K562 (cell line): ENCODE data around the gene RTL10. TPM values are rescaled to one million over a fixed set of nuclear protein-coding genes. Genes with fewer than 3 reads are reported as not detected.

Experiments
- ATAC-seq: fragments of 200-7000 bp; cut with Tn5 transposase; 3 replicates; pipeline ENCODE4 v1.9.1; 2020; ENCODE audit warnings: moderate library complexity
- BruUV-seq: library from RNA; stranded (reverse); fragments of 400-500 nt; replicated peaks from 2 replicates; lab custom pipeline; 2021; lab: Mats Ljungman, UMichigan
- CTCF ChIA-PET: fragments of 300-600 bp; formaldehyde crosslinking; extraction: SDS; loops from one replicate; lab custom pipeline; 2021; ENCODE audit warnings: low intra/inter-chr PET ratio; lab: Yijun Ruan, JAX
- POLR2A ChIA-PET: fragments of 300-600, 350-650 bp; sonication (Branson Sonifier 250); formaldehyde crosslinking; extraction: SDS; loops from one replicate; lab custom pipeline; 2021; ENCODE audit warnings: antibody characterized with exemption, inconsistent platforms; lab: Yijun Ruan, JAX
- DNase-seq, 4 experiments: peaks; one replicate each; pipeline versions ENCODE4 v3.0.0 to v3.0.0-alpha.2; 2011 to 2018; ENCODE audit warnings: low spot score in 3 of 4, mixed read lengths in 3 of 4; ENCODE audit errors: extremely low read depth in 1 of 4
- FAIRE-seq: peaks from 2 replicates; lab custom pipeline; 2011; peaks lifted over from hg19 to GRCh38; lab: Jason Lieb, UNC
- H2AFZ ChIP-seq: 2 replicates; pipeline ENCODE4 v1.6.0; 2011; ENCODE audit warnings: low read depth, low read length, control low read depth, inconsistent platforms
- H3K27ac ChIP-seq: fragments of 200-600 bp; 3 replicates; pipeline ENCODE4 v1.8.0; 2011; ENCODE audit warnings: low read depth, mild to moderate bottlenecking, control low read depth, inconsistent platforms, low read length, moderate library complexity, mixed read lengths; ENCODE audit errors: extremely low read depth
- H3K27me3 ChIP-seq, 2 experiments: fragments of 300-600 bp in 1 of 2; 2 replicates in 1 of 2; 3 replicates in 1 of 2; pipeline versions ENCODE4 v1.6.0 to v1.8.0; 2011; ENCODE audit warnings: inconsistent platforms in 2 of 2, low read length in 2 of 2, mild to moderate bottlenecking in 1 of 2, mixed read lengths in 1 of 2, moderate library complexity in 1 of 2; ENCODE audit not compliant: control insufficient read depth in 2 of 2, insufficient read depth in 2 of 2
- H3K36me3 ChIP-seq: fragments of 300-600 bp; 3 replicates; pipeline ENCODE4 v1.8.0; 2011; ENCODE audit warnings: mild to moderate bottlenecking, low read length, inconsistent platforms; ENCODE audit not compliant: control insufficient read depth, insufficient read depth
- H3K4me1 ChIP-seq, 2 experiments: fragments of 200-600 bp in 1 of 2; replicated peaks in 1 of 2; 2 replicates in 1 of 2; 3 replicates in 1 of 2; pipeline versions ENCODE4 v1.5.1 to v1.8.0; 2011; ENCODE audit warnings: inconsistent platforms in 2 of 2, low read length in 2 of 2, mild to moderate bottlenecking in 1 of 2, mixed read lengths in 1 of 2, moderate library complexity in 1 of 2; ENCODE audit not compliant: control insufficient read depth in 2 of 2, insufficient read depth in 2 of 2
- H3K4me2 ChIP-seq: 2 replicates; pipeline ENCODE4 v1.6.1; 2011; ENCODE audit warnings: low read length, control low read depth, inconsistent platforms, mixed read lengths; ENCODE audit not compliant: insufficient read depth
- H3K4me3 ChIP-seq: fragments of 200-600 bp; sonication (generic), shearing (Covaris generic); 2 replicates; pipeline ENCODE4 v1.5.1; 2016; ENCODE audit warnings: control low read depth, inconsistent platforms
- H3K79me2 ChIP-seq: fragments of 200-600 bp; 3 replicates; pipeline ENCODE4 v1.8.0; 2011; ENCODE audit warnings: low read length, inconsistent platforms; ENCODE audit not compliant: control insufficient read depth, insufficient read depth
- H3K9ac ChIP-seq, 2 experiments: 2 replicates each; pipeline versions ENCODE4 v1.6.0 to v1.6.1; 2011; ENCODE audit warnings: low read depth in 2 of 2, low read length in 2 of 2, control low read depth in 1 of 2, inconsistent platforms in 1 of 2, mild to moderate bottlenecking in 1 of 2, mixed read lengths in 1 of 2; ENCODE audit not compliant: insufficient read depth in 1 of 2
- H3K9me1 ChIP-seq: one replicate; pipeline ENCODE4 v1.6.0; 2011; ENCODE audit warnings: inconsistent platforms, mild to moderate bottlenecking, low read length, moderate library complexity; ENCODE audit not compliant: control insufficient read depth, insufficient read depth
- H3K9me3 ChIP-seq: replicated peaks from 2 replicates; pipeline ENCODE4 v1.5.1; 2011; ENCODE audit warnings: low read depth, low read length, inconsistent platforms; ENCODE audit not compliant: control insufficient read depth, insufficient read depth
- H4K20me1 ChIP-seq: replicated peaks from 2 replicates; pipeline ENCODE4 v1.6.1; 2011; ENCODE audit warnings: low read length, inconsistent platforms, mixed read lengths; ENCODE audit not compliant: control insufficient read depth, insufficient read depth
- HNRNPL ChIP-seq: fragments of 200-400 bp; formaldehyde crosslinking; IDR thresholded peaks from 2 replicates; pipeline ENCODE4 v1.6.1; 2017; ENCODE audit warnings: low read depth, mild to moderate bottlenecking, low read length
- LARP7 ChIP-seq: fragments of 450-650 bp; IDR thresholded peaks from 2 replicates; pipeline ENCODE4 v1.6.1; 2016
- MEIS2 ChIP-seq: fragments of 450-650 bp; IDR thresholded peaks from 2 replicates; pipeline ENCODE4 v1.6.1; 2014; ENCODE audit warnings: mild to moderate bottlenecking; ENCODE audit not compliant: partially characterized antibody
- NFE2L1 ChIP-seq: fragments of 450-650 bp; IDR thresholded peaks from 2 replicates; pipeline ENCODE4 v1.6.1; 2016; ENCODE audit warnings: missing genetic modification characterization, low read depth, mild to moderate bottlenecking, missing compliant biosample characterization, moderate library complexity, borderline replicate concordance
- NFIC ChIP-seq: fragments of 450-650 bp; IDR thresholded peaks from 2 replicates; pipeline ENCODE4 v1.6.1; 2017; ENCODE audit warnings: mild to moderate bottlenecking, inconsistent platforms
- PHF21A ChIP-seq: fragments of 450-650 bp; IDR thresholded peaks from 2 replicates; pipeline ENCODE4 v1.6.1; 2017; ENCODE audit warnings: low read depth, borderline replicate concordance
- RBM39 ChIP-seq: fragments of 200-400 bp; formaldehyde crosslinking; optimal IDR thresholded peaks from 2 replicates; pipeline ENCODE3; 2018; ENCODE audit warnings: low read depth, low read length
- TAL1 ChIP-seq: fragments of 450-650 bp; IDR thresholded peaks from 2 replicates; pipeline ENCODE4 v1.6.1; 2016; ENCODE audit warnings: mild to moderate bottlenecking
- ZNF668 ChIP-seq: fragments of 250-450 bp; sonication (Bioruptor Pico); IDR thresholded peaks from 2 replicates; pipeline ENCODE4 v1.8.0; 2022; ENCODE audit warnings: mild to moderate bottlenecking, inconsistent platforms
- WGBS: fragments of 100-300 bp; shearing (Covaris generic); methylation state at CpG from one replicate; pipeline ENCODE4 v1.1.6; 2016; ENCODE audit warnings: low coverage, mixed read lengths; ENCODE audit not compliant: insufficient coverage; ENCODE audit errors: missing lambda C conversion rate; 5-methylcytosine and 5-hydroxymethylcytosine counted together
- in situ Hi-C: fragments of 300-500 bp; cut with MboI; formaldehyde crosslinking; loops from 4 replicates; pipeline ENCODE4 v1.15.0; 2018; ENCODE audit warnings: inconsistent platforms, mixed read lengths
- intact Hi-C: fragments of 100-400 bp; cut with micrococcal nuclease; formaldehyde crosslinking; loops from 2 replicates; pipeline ENCODE4 v1.14.2; 2022
- polyA plus RNA-seq, 8 experiments: library from polyadenylated mRNA; depleted of rRNA in 4 of 8; stranded (reverse) in 5 of 8; unstranded in 3 of 8; fragments of >200 nt; fragmentation: Nextera tagmentation in 2 of 8; fragmentation: Illumina TruSeq in 1 of 8; extraction: Ambion mirVana in 2 of 8; extraction: Trizol in 1 of 8; gene quantifications; 2 replicates each; pipeline versions ENCODE4 v1.2.1 to v1.2.3, GENCODE V29; 2011 to 2014; ENCODE audit warnings: inconsistent platforms in 1 of 8, missing spikeins in 1 of 8
- total RNA-seq, 7 experiments: library from RNA; depleted of rRNA in 6 of 7; stranded (reverse); fragments of >200 nt in 6 of 7; fragmentation: Illumina TruSeq in 2 of 7; extraction: Trizol in 2 of 7; gene quantifications; 2 replicates each; pipeline versions ENCODE4 v1.2.1 to v1.2.3, GENCODE V29; 2011 to 2021; ENCODE audit warnings: low replicate concordance in 1 of 7
- TF ChIP-seq, protein P1 (sequence below): fragments of 200-800 bp; sonication (Bioruptor generic); IDR thresholded peaks from 2 replicates; pipeline ENCODE4 v1.6.1; 2016; ENCODE audit warnings: missing genetic modification characterization, missing compliant biosample characterization
- TF ChIP-seq, protein P2 (sequence below): fragments of 450-650 bp; IDR thresholded peaks from 2 replicates; pipeline ENCODE4 v1.6.1; 2016
- TF ChIP-seq, protein P3 (sequence below): fragments of 450-650 bp; IDR thresholded peaks from 2 replicates; pipeline ENCODE4 v1.7.1; 2018; ENCODE audit warnings: mild to moderate bottlenecking, low read depth; ENCODE audit not compliant: partially characterized antibody

The RTL10 gene
- total and polyA plus RNA-seq, 9 of the 15 experiments (the other 6 are each of a cell fraction or from before 2014, with no cell fraction given), result 19.8 to 75.5 (median 32.5) TPM

DNA sequence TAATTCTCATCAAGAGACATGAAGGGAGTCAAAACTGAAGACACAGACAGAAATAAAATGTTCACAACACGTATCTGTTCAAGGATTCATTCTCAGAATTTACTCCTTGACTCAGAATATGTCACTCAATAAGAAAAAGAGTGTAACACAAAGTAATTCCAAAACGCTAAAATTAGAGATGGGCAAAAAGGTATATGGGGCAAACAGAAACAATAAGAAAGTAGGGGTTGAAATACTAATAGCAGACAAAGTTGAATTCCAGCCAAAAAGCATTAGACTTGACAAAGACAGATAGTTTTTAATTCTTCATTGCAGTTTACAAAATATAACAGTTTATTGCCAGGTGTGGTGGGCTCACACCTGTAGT is 26.7 kb downstream of the RTL10 start:
- WGBS, result 15% methylated on average over 2 of the region's 2 CpGs
- Histone ChIP-seq H3K79me2 (no peaks in the 10 kb centered on the region), H3K27me3 (no peaks in the 10 kb centered on the region), H3K27ac (peak overlapping the region; percentile 34), H3K9ac (peak overlapping the region in 1 of 2 experiments; percentile 29; a peak in 2 of 4 replicates), H3K36me3 (no peaks in the 10 kb centered on the region; the same call in 2 of the 3 replicates), H3K4me2 (peak overlapping the region; percentile 33), H3K9me3 (no peaks in the 10 kb centered on the region; the same call in 1 of the 2 replicates), H3K4me3 (no peak overlapping the region), H4K20me1 (no peaks in the 10 kb centered on the region), H3K4me1 (peaks cover 13 to 19% of the 10 kb centered on the region in 2 experiments; a peak in 4 of 5 replicates), H3K9me1 (peaks cover 3% of the 10 kb centered on the region), H2AFZ (peak overlapping the region; percentile 71)
- DNase-seq (no peak), ATAC-seq (no peak), FAIRE-seq (no peak)
- CTCF ChIA-PET, result no interaction called here
- intact Hi-C loops, result loop anchor here (2.0 kb wide), 1 partner anchor 19 kb away; no protein-coding TSS in a partner anchor
- no TSS peak for BruUV-seq
- in situ Hi-C loops, result no loop called here
- POLR2A ChIA-PET, result interaction anchor here (0.7 to 16.0 kb wide), 9 partner anchors 11 to 96 kb away, joined by 3 to 247 read pairs (median 5); no protein-coding TSS in a partner anchor
- TF ChIP-seq, protein P1, sequence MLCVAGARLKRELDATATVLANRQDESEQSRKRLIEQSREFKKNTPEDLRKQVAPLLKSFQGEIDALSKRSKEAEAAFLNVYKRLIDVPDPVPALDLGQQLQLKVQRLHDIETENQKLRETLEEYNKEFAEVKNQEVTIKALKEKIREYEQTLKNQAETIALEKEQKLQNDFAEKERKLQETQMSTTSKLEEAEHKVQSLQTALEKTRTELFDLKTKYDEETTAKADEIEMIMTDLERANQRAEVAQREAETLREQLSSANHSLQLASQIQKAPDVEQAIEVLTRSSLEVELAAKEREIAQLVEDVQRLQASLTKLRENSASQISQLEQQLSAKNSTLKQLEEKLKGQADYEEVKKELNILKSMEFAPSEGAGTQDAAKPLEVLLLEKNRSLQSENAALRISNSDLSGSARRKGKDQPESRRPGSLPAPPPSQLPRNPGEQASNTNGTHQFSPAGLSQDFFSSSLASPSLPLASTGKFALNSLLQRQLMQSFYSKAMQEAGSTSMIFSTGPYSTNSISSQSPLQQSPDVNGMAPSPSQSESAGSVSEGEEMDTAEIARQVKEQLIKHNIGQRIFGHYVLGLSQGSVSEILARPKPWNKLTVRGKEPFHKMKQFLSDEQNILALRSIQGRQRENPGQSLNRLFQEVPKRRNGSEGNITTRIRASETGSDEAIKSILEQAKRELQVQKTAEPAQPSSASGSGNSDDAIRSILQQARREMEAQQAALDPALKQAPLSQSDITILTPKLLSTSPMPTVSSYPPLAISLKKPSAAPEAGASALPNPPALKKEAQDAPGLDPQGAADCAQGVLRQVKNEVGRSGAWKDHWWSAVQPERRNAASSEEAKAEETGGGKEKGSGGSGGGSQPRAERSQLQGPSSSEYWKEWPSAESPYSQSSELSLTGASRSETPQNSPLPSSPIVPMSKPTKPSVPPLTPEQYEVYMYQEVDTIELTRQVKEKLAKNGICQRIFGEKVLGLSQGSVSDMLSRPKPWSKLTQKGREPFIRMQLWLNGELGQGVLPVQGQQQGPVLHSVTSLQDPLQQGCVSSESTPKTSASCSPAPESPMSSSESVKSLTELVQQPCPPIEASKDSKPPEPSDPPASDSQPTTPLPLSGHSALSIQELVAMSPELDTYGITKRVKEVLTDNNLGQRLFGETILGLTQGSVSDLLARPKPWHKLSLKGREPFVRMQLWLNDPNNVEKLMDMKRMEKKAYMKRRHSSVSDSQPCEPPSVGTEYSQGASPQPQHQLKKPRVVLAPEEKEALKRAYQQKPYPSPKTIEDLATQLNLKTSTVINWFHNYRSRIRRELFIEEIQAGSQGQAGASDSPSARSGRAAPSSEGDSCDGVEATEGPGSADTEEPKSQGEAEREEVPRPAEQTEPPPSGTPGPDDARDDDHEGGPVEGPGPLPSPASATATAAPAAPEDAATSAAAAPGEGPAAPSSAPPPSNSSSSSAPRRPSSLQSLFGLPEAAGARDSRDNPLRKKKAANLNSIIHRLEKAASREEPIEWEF (CRISPR knock-in tag), result peak; percentile 21; the same call in 1 of the 2 replicates
- TF ChIP-seq TAL1, result peak; percentile 3; the same call in 1 of the 2 replicates
- TF ChIP-seq RBM39, result no peak
- TF ChIP-seq NFIC, result peak; percentile 81
- TF ChIP-seq ZNF668 (CRISPR knock-in tag), result peak; percentile 64; the same call in 1 of the 2 replicates
- TF ChIP-seq, protein P2, sequence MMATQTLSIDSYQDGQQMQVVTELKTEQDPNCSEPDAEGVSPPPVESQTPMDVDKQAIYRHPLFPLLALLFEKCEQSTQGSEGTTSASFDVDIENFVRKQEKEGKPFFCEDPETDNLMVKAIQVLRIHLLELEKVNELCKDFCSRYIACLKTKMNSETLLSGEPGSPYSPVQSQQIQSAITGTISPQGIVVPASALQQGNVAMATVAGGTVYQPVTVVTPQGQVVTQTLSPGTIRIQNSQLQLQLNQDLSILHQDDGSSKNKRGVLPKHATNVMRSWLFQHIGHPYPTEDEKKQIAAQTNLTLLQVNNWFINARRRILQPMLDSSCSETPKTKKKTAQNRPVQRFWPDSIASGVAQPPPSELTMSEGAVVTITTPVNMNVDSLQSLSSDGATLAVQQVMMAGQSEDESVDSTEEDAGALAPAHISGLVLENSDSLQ, result peak; percentile 63
- TF ChIP-seq PHF21A, result no peak
- TF ChIP-seq NFE2L1 (tag), result peak; percentile 2; the same call in 1 of the 2 replicates
- TF ChIP-seq LARP7, result peak; percentile 70; the same call in 1 of the 2 replicates
- TF ChIP-seq, protein P3, sequence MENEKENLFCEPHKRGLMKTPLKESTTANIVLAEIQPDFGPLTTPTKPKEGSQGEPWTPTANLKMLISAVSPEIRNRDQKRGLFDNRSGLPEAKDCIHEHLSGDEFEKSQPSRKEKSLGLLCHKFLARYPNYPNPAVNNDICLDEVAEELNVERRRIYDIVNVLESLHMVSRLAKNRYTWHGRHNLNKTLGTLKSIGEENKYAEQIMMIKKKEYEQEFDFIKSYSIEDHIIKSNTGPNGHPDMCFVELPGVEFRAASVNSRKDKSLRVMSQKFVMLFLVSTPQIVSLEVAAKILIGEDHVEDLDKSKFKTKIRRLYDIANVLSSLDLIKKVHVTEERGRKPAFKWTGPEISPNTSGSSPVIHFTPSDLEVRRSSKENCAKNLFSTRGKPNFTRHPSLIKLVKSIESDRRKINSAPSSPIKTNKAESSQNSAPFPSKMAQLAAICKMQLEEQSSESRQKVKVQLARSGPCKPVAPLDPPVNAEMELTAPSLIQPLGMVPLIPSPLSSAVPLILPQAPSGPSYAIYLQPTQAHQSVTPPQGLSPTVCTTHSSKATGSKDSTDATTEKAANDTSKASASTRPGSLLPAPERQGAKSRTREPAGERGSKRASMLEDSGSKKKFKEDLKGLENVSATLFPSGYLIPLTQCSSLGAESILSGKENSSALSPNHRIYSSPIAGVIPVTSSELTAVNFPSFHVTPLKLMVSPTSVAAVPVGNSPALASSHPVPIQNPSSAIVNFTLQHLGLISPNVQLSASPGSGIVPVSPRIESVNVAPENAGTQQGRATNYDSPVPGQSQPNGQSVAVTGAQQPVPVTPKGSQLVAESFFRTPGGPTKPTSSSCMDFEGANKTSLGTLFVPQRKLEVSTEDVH, result peak; percentile 37
- peak; percentile 78 for TF ChIP-seq MEIS2
- no peak for TF ChIP-seq HNRNPL
